Measurements from ENCODE around the gene NRG3. TPM values are rescaled to one million over a fixed set of nuclear protein-coding genes. Genes with fewer than 3 reads are reported as not detected.

NRG3 gene
- total RNA-seq, 4 donors from 2014 or later: 0.54 TPM; not detected in 3

DNA sequence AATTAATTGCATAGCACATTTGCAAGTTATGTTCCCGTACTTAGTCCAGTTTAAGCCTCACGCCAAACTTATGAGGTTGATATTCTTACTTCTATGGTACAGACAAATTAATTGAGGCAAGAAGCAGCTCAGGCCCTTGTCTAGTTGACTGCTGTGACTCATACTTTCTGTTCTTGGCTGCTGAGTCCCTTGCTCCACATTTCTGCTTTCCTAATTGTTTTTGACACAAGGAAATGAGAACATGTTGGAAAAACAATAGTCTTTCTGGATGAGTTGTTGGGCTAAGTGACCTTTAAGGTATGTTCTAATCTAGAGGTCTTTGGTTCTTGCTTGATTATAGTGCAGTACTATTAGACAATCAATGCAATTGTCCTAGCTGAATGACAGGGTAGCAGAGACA is 331.8 kb downstream of the NRG3 start:
- Histone ChIP-seq H3K27ac (no peak overlapping the region), H3K9me3 (no peaks in the 10 kb centered on the region), H3K27me3 (no peaks in the 10 kb centered on the region), H3K4me1 (no peaks in the 10 kb centered on the region), H3K4me3 (no peak overlapping the region), H3K36me3 (no peaks in the 10 kb centered on the region)
- no peak for ATAC-seq
- 73% methylated on average over 2 of the region's 2 CpGs; no CpG with 5 or more reads in 1 of the 2 donors for WGBS, 2 donors (ENCODE audit: low coverage in 1 of 2)
- TF ChIP-seq, protein P1, sequence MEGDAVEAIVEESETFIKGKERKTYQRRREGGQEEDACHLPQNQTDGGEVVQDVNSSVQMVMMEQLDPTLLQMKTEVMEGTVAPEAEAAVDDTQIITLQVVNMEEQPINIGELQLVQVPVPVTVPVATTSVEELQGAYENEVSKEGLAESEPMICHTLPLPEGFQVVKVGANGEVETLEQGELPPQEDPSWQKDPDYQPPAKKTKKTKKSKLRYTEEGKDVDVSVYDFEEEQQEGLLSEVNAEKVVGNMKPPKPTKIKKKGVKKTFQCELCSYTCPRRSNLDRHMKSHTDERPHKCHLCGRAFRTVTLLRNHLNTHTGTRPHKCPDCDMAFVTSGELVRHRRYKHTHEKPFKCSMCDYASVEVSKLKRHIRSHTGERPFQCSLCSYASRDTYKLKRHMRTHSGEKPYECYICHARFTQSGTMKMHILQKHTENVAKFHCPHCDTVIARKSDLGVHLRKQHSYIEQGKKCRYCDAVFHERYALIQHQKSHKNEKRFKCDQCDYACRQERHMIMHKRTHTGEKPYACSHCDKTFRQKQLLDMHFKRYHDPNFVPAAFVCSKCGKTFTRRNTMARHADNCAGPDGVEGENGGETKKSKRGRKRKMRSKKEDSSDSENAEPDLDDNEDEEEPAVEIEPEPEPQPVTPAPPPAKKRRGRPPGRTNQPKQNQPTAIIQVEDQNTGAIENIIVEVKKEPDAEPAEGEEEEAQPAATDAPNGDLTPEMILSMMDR (IDR thresholded peaks at IDR 0.05): no peak
- TF ChIP-seq POLR2A (IDR thresholded peaks at IDR 0.05) (no peak), POLR2AphosphoS5 (IDR thresholded peaks at IDR 0.05) (no peak), EP300 (IDR thresholded peaks at IDR 0.05) (no peak)

DNA sequence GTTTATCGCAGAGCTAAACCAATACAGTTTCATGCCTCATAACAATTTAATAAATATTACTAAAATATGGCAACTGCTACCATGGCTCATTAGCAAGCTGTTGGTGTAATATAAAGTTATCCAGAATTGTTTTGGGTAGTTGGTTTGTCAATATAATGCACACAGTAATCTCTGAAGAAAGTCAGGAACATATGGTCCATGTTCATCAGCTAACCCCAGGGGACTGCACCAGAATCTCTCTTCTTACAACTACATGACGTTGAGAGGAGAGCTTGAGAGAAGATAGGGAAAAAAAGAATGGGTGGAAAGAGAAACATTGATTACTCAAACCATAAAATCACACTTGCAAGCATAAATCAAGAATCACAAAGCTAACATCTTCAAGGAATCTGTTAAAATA is 333.7 kb downstream of the NRG3 start:
- Histone ChIP-seq H3K9me3 (no peaks in the 10 kb centered on the region), H3K27me3 (no peaks in the 10 kb centered on the region), H3K36me3 (no peaks in the 10 kb centered on the region), H3K27ac (no peak overlapping the region), H3K4me1 (no peaks in the 10 kb centered on the region), H3K4me3 (no peak overlapping the region)
- TF ChIP-seq, protein P1 (IDR thresholded peaks at IDR 0.05): no peak
- TF ChIP-seq EP300 (IDR thresholded peaks at IDR 0.05) (no peak), POLR2A (IDR thresholded peaks at IDR 0.05) (no peak), POLR2AphosphoS5 (IDR thresholded peaks at IDR 0.05) (no peak)
- WGBS, 2 donors (ENCODE audit: low coverage in 1 of 2): 54 to 60% methylated on average over 2 of the region's 2 CpGs
- no peak for ATAC-seq

DNA sequence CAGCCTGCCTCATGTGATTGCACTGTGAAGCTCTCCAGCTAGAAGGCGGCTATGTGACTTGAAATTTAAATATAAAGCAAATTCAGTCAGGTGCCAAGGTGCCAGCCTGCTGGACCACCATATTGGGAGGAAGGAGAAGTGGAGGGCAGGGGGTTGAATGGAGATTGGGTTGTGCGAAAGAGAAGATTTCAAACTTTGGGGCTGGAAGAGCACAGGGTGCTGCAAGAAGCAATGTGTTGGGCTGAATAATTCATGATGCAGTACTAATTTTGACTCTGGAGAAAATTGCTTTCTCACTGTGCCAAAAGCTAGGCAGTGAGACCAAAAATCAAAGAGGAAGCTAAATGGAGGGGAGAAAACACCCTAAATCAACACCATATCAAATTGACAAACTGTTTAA is 335.3 kb downstream of the NRG3 start:
- no peak for ATAC-seq
- Histone ChIP-seq H3K4me1 (no peaks in the 10 kb centered on the region), H3K27ac (no peak overlapping the region), H3K4me3 (no peak overlapping the region), H3K9me3 (no peaks in the 10 kb centered on the region), H3K36me3 (no peaks in the 10 kb centered on the region), H3K27me3 (no peaks in the 10 kb centered on the region)
- 68% methylated on average over 2 of the region's 2 CpGs; no CpG with 5 or more reads in 1 of the 2 donors for WGBS, 2 donors (ENCODE audit: low coverage in 1 of 2)
- TF ChIP-seq EP300 (IDR thresholded peaks at IDR 0.05) (no peak), POLR2AphosphoS5 (IDR thresholded peaks at IDR 0.05) (no peak), POLR2A (IDR thresholded peaks at IDR 0.05) (no peak)
- TF ChIP-seq, protein P1 (IDR thresholded peaks at IDR 0.05): no peak

DNA sequence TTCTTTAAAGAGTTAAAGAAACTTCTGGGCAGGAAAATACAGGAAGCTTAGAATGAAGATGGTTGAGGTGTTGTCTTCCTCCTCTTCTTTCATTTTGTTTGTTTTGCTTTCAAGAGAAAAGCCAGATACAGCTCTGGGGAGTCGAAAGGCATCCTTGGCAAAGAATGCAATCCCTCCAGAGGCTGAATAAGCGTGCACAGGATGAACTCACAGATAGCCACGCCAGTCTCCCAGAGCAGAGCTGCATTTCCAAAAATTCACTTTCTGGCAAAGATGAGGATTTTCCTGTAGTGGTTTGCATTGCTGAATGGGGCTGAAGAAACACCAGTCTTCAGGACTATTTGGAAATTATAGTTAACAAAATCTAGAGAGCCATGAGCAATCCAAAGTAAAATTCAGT is 336.4 kb downstream of the NRG3 start:
- WGBS, 2 donors (ENCODE audit: low coverage in 1 of 2): 6% methylated on average over 2 of the region's 3 CpGs; no CpG with 5 or more reads in 1 of the 2 donors

DNA sequence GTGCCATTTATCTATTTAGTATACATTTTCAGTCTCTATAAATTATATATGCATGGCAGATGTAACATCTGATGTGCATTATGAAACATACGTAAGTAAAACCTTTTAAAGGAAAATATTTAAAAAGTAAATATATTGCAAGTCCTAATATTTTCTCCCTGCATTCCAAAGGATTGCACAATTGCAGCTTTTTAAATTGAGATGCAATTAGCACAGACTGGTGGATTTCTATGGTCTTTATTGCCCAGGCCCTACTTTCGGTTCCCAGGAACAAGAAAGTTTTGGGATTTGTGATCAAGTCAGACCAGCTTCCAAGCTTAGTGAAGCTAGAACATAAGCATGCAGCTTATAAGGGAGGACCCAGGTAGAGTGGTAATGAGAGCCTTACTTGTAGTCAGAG is 337.8 kb downstream of the NRG3 start:
- Histone ChIP-seq H3K36me3 (no peaks in the 10 kb centered on the region), H3K4me1 (no peaks in the 10 kb centered on the region), H3K27ac (no peak overlapping the region), H3K27me3 (no peaks in the 10 kb centered on the region), H3K9me3 (no peaks in the 10 kb centered on the region), H3K4me3 (no peak overlapping the region)
- TF ChIP-seq POLR2A (IDR thresholded peaks at IDR 0.05) (no peak), POLR2AphosphoS5 (IDR thresholded peaks at IDR 0.05) (no peak), EP300 (IDR thresholded peaks at IDR 0.05) (no peak)
- TF ChIP-seq, protein P1 (IDR thresholded peaks at IDR 0.05): no peak
- WGBS, 2 donors (ENCODE audit: low coverage in 1 of 2): 43 to 84% methylated on average over 2 of the region's 2 CpGs
- no peak for ATAC-seq

More for the DNA sequence above, 336.4 kb downstream of the NRG3 start:
- Histone ChIP-seq H3K27ac (no peak overlapping the region), H3K9me3 (no peaks in the 10 kb centered on the region), H3K27me3 (no peaks in the 10 kb centered on the region), H3K4me1 (no peaks in the 10 kb centered on the region), H3K36me3 (no peaks in the 10 kb centered on the region), H3K4me3 (no peak overlapping the region)
- TF ChIP-seq, protein P1 (IDR thresholded peaks at IDR 0.05): no peak
- TF ChIP-seq EP300 (IDR thresholded peaks at IDR 0.05) (no peak), POLR2A (IDR thresholded peaks at IDR 0.05) (no peak), POLR2AphosphoS5 (IDR thresholded peaks at IDR 0.05) (no peak)
- no peak for ATAC-seq

All from gastroesophageal sphincter (tissue), 4 donors.